GM12878 (cell line): ENCODE measurements around the gene PCCA. TPM values are rescaled to one million over a fixed set of nuclear protein-coding genes. Genes with fewer than 3 reads are reported as not detected.

Source experiments
- ATAC-seq: fragments of 200-7000 bp; cut with Tn5 transposase; 3 replicates; pipeline ENCODE4 v1.9.1; 2020; ENCODE audit warnings: mild to moderate bottlenecking, moderate library complexity
- BruUV-seq: library from RNA; stranded (reverse); fragments of 400-500 nt; replicated peaks from 2 replicates; lab custom pipeline; 2021; lab: Mats Ljungman, UMichigan
- CTCF ChIA-PET: fragments of 300-600 bp; sonication (Branson Sonifier 250); formaldehyde crosslinking; extraction: SDS; loops from one replicate; lab custom pipeline; 2021; ENCODE audit warnings: inconsistent platforms; lab: Yijun Ruan, JAX
- POLR2A ChIA-PET: fragments of 350-600 bp; formaldehyde crosslinking; extraction: SDS; loops from one replicate; lab custom pipeline; 2021; ENCODE audit warnings: inconsistent platforms; lab: Charles Lee
- RAD21 ChIA-PET: fragments of 300-600 bp; sonication (Branson Sonifier 250); formaldehyde crosslinking; loops from one replicate; lab custom pipeline; 2023; ENCODE audit warnings: antibody characterized with exemption; ENCODE audit not compliant: unreplicated experiment; lab: Charles Lee
- SMC1A ChIA-PET: fragments of 300-600 bp; sonication (Branson Sonifier 250); formaldehyde crosslinking; loops from one replicate; lab custom pipeline; 2023; ENCODE audit not compliant: unreplicated experiment, uncharacterized antibody; lab: Charles Lee
- DNase-seq: peaks from one replicate; pipeline ENCODE4 v3.0.0-alpha.2; 2011; ENCODE audit warnings: low read depth, low spot score
- FAIRE-seq: peaks from 3 replicates; lab custom pipeline; 2011; peaks lifted over from hg19 to GRCh38; lab: Jason Lieb, UNC
- H2AFZ ChIP-seq: 2 replicates; pipeline ENCODE4 v1.6.0; 2011; ENCODE audit warnings: low read depth, low read length, control low read depth; ENCODE audit not compliant: control insufficient read depth
- H3K27ac ChIP-seq: 2 replicates; pipeline ENCODE4 v1.5.1; 2011; ENCODE audit warnings: control low read depth; ENCODE audit not compliant: control insufficient read depth, insufficient read depth
- H3K27me3 ChIP-seq, 2 experiments: replicated peaks in 1 of 2; 2 replicates each; pipeline versions ENCODE4 v1.6.0 to v1.6.1; 2011; ENCODE audit warnings: low read length in 1 of 2; ENCODE audit not compliant: control insufficient read depth in 2 of 2, insufficient read depth in 2 of 2
- H3K36me3 ChIP-seq, 2 experiments: 2 replicates each; pipeline ENCODE4 v1.5.1; 2011; ENCODE audit warnings: low read length in 1 of 2; ENCODE audit not compliant: control insufficient read depth in 2 of 2, insufficient read depth in 2 of 2
- H3K4me1 ChIP-seq: 2 replicates; pipeline ENCODE4 v1.6.1; 2011; ENCODE audit warnings: mild to moderate bottlenecking, low read length, moderate library complexity, mixed read lengths; ENCODE audit not compliant: control insufficient read depth, insufficient read depth
- H3K4me2 ChIP-seq: 2 replicates; pipeline ENCODE4 v1.6.0; 2011; ENCODE audit warnings: control low read depth; ENCODE audit not compliant: control insufficient read depth, insufficient read depth
- H3K4me3 ChIP-seq: fragments of 200-600 bp; sonication (generic); 2 replicates; pipeline ENCODE4 v1.5.1; 2016
- H3K79me2 ChIP-seq: 2 replicates; pipeline ENCODE4 v1.6.0; 2011; ENCODE audit warnings: low read length; ENCODE audit not compliant: control insufficient read depth, insufficient read depth
- H3K9ac ChIP-seq: 2 replicates; pipeline ENCODE4 v1.8.0; 2011; ENCODE audit warnings: low read length, control low read depth, mixed read lengths; ENCODE audit not compliant: control insufficient read depth, insufficient read depth
- H3K9me3 ChIP-seq: replicated peaks from 3 replicates; pipeline ENCODE4 v1.5.1; 2011; ENCODE audit warnings: mild to moderate bottlenecking, low read length; ENCODE audit not compliant: control insufficient read depth, insufficient read depth
- H4K20me1 ChIP-seq: 2 replicates; pipeline ENCODE4 v1.6.0; 2011; ENCODE audit not compliant: control insufficient read depth, insufficient read depth
- EP300 ChIP-seq, 2 experiments: fragments of 150-350 bp in 1 of 2; IDR thresholded peaks; 2 replicates each; pipeline ENCODE4 v1.6.1; 2011 to 2012; ENCODE audit warnings: low read depth in 2 of 2, low read length in 2 of 2, borderline replicate concordance in 1 of 2, improper control_type of control experiment in 1 of 2, inconsistent platforms in 1 of 2; ENCODE audit not compliant: control insufficient read depth in 1 of 2
- NFYB ChIP-seq: IDR thresholded peaks from 2 replicates; pipeline ENCODE4 v1.6.1; 2011; ENCODE audit warnings: low read depth, mild to moderate bottlenecking, low read length, improper control_type of control experiment, moderate library complexity; ENCODE audit not compliant: insufficient read depth
- RUNX3 ChIP-seq: IDR thresholded peaks from 2 replicates; pipeline ENCODE4 v1.6.1; 2012; ENCODE audit warnings: low read length, inconsistent platforms
- SP1 ChIP-seq: IDR thresholded peaks from one replicate; pipeline ENCODE4 v1.6.1; 2011; ENCODE audit warnings: low read depth, low read length
- STAT3 ChIP-seq: IDR thresholded peaks from 2 replicates; pipeline ENCODE4 v1.6.1; 2011; ENCODE audit warnings: low read depth, low read length, improper control_type of control experiment
- ZNF622 ChIP-seq: fragments of 450-650 bp; IDR thresholded peaks from 2 replicates; pipeline ENCODE4 v1.6.1; 2017; ENCODE audit warnings: mild to moderate bottlenecking, inconsistent platforms
- WGBS: methylation state at CpG from one replicate; pipeline ENCODE4 v1.1.6; 2016; ENCODE audit warnings: low lambda C conversion rate; ENCODE audit not compliant: insufficient replicate concordance, insufficient coverage; ENCODE audit errors: missing lambda C conversion rate; 5-methylcytosine and 5-hydroxymethylcytosine counted together
- in situ Hi-C: fragments of 300-500 bp; cut with MboI; formaldehyde crosslinking; loops from 9 replicates; pipeline ENCODE4 v1.14.3; 2018; ENCODE audit warnings: mixed read lengths
- intact Hi-C: fragments of 100-400 bp; cut with micrococcal nuclease; formaldehyde crosslinking; loops from one replicate; pipeline ENCODE4 v1.14.2; 2022; ENCODE audit not compliant: unreplicated experiment
- polyA plus RNA-seq, 11 experiments: library from polyadenylated mRNA; depleted of rRNA in 4 of 11; unstranded in 6 of 11; stranded (reverse) in 5 of 11; fragments of >200 nt; fragmentation: Nextera tagmentation in 4 of 11; fragmentation: Illumina TruSeq in 1 of 11; extraction: Ambion mirVana in 4 of 11; extraction: Trizol in 1 of 11; gene quantifications; 1 replicate in 1 of 11; 2 replicates in 10 of 11; pipeline versions ENCODE4 v1.2.1 to v1.2.3, GENCODE V29; 2011 to 2016; ENCODE audit warnings: inconsistent platforms in 2 of 11, missing spikeins in 2 of 11, low read depth in 1 of 11
- total RNA-seq, 4 experiments: library from RNA; depleted of rRNA in 3 of 4; stranded (reverse); fragments of >200 nt in 3 of 4; fragmentation: Illumina TruSeq in 1 of 4; extraction: Trizol in 1 of 4; gene quantifications; 2 replicates each; pipeline versions ENCODE4 v1.2.1 to v1.2.3, GENCODE V29; 2013 to 2021
- TF ChIP-seq, protein P1 (sequence below): fragments of 450-650 bp; IDR thresholded peaks from 2 replicates; pipeline ENCODE4 v1.6.1; 2018; ENCODE audit warnings: mild to moderate bottlenecking, low read depth, moderate library complexity; ENCODE audit not compliant: partially characterized antibody

The PCCA gene
- total and polyA plus RNA-seq, 10 of the 15 experiments (the other 5 are each of a cell fraction or from before 2014, with no cell fraction given) = 5.9 to 18.2 (median 12.4) TPM

DNA sequence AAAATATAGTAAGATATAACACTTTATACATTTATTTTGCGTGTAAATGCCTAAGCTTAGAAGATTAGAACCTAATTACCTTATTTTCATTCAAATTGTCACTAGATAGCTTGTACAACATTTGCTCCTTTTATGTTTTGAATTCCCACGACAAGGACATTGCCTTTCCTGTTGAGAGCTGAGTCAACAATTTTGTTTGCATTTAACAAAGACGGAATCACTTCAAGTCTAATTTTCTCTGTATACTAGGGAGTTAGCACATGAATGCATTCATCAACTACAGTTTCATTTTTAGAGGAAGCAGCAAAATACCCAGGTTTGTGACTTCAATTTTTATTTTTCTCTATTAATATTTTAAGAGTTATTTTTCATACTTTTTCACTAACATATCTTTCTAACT is 48.7 kb upstream of the PCCA start:
- H3K9me3 ChIP-seq = no peaks in the 10 kb centered on the region
- H3K27ac ChIP-seq = no peak overlapping the region
- SMC1A ChIA-PET = interaction anchor here (0.6 to 1.6 kb wide), 2 partner anchors 195 to 215 kb away, joined by 4 read pairs; no protein-coding TSS in a partner anchor
- no peak overlapping the region for H2AFZ ChIP-seq
- no peaks in the 10 kb centered on the region for H3K79me2 ChIP-seq
- intact Hi-C loops = loop anchor here (10.0 kb wide), 1 partner anchor 475 kb away; no protein-coding TSS in a partner anchor
- H3K27me3 ChIP-seq = no peaks in the 10 kb centered on the region
- FAIRE-seq (no peak), ATAC-seq (no peak), DNase-seq (no peak)
- H3K4me2 ChIP-seq = no peak overlapping the region
- H3K36me3 ChIP-seq = no peaks in the 10 kb centered on the region
- 32% methylated on average over 3 of the region's 3 CpGs for WGBS
- no peak overlapping the region for H3K9ac ChIP-seq
- no peak overlapping the region for H3K4me3 ChIP-seq
- RAD21 ChIA-PET = no interaction called here
- H4K20me1 ChIP-seq = no peaks in the 10 kb centered on the region
- in situ Hi-C loops = no loop called here
- H3K4me1 ChIP-seq = no peaks in the 10 kb centered on the region
- CTCF ChIA-PET = no interaction called here
- TF ChIP-seq ZNF622 = no peak
- no peak for TF ChIP-seq SP1
- TF ChIP-seq RUNX3 = no peak
- TF ChIP-seq STAT3 = no peak
- TF ChIP-seq EP300 (IDR thresholded peaks at IDR 0.05; ENCODE audit: borderline replicate concordance in 1 of 2, control insufficient read depth in 1 of 2, low read depth in 2 of 2, low read length in 2 of 2) = no peak
- TF ChIP-seq, protein P1, sequence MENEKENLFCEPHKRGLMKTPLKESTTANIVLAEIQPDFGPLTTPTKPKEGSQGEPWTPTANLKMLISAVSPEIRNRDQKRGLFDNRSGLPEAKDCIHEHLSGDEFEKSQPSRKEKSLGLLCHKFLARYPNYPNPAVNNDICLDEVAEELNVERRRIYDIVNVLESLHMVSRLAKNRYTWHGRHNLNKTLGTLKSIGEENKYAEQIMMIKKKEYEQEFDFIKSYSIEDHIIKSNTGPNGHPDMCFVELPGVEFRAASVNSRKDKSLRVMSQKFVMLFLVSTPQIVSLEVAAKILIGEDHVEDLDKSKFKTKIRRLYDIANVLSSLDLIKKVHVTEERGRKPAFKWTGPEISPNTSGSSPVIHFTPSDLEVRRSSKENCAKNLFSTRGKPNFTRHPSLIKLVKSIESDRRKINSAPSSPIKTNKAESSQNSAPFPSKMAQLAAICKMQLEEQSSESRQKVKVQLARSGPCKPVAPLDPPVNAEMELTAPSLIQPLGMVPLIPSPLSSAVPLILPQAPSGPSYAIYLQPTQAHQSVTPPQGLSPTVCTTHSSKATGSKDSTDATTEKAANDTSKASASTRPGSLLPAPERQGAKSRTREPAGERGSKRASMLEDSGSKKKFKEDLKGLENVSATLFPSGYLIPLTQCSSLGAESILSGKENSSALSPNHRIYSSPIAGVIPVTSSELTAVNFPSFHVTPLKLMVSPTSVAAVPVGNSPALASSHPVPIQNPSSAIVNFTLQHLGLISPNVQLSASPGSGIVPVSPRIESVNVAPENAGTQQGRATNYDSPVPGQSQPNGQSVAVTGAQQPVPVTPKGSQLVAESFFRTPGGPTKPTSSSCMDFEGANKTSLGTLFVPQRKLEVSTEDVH = no peak
- no peak for TF ChIP-seq NFYB
- no TSS peak for BruUV-seq
- POLR2A ChIA-PET = no interaction called here
